GM12878 (cell line): Measurements from ENCODE around the gene JUND. TPM values are rescaled to one million over a fixed set of nuclear protein-coding genes. Genes with fewer than 3 reads are reported as not detected.

Experiments
- ATF7 ChIP-seq: fragments of 450-650 bp; IDR thresholded peaks from 2 replicates; pipeline ENCODE4 v1.6.1; 2016; ENCODE audit warnings: low read depth, mild to moderate bottlenecking
- BACH1 ChIP-seq: fragments of 450-650 bp; IDR thresholded peaks from 2 replicates; pipeline ENCODE4 v1.6.1; 2017; ENCODE audit warnings: mild to moderate bottlenecking, borderline replicate concordance
- BHLHE40 ChIP-seq, 2 experiments: fragments of 450-650 bp in 1 of 2; IDR thresholded peaks; 2 replicates each; pipeline ENCODE4 v1.6.1; 2011 to 2017; ENCODE audit warnings: low read depth in 2 of 2, borderline replicate concordance in 1 of 2, improper control_type of control experiment in 1 of 2, low read length in 1 of 2, mild to moderate bottlenecking in 1 of 2
- DPF2 ChIP-seq: fragments of 450-650 bp; IDR thresholded peaks from 2 replicates; pipeline ENCODE4 v1.6.1; 2017; ENCODE audit warnings: mild to moderate bottlenecking
- EGR1 ChIP-seq, 2 experiments: IDR thresholded peaks; 1 replicate in 1 of 2; 2 replicates in 1 of 2; pipeline ENCODE4 v1.6.1; 2011 to 2012; ENCODE audit warnings: low read depth in 2 of 2, low read length in 2 of 2, borderline replicate concordance in 1 of 2, mild to moderate bottlenecking in 1 of 2, moderate library complexity in 1 of 2
- HDAC2 ChIP-seq: fragments of 200-600 bp; sonication (generic); IDR thresholded peaks from 2 replicates; pipeline ENCODE4 v1.6.1; 2017
- HDGF ChIP-seq: fragments of 450-650 bp; IDR thresholded peaks from 2 replicates; pipeline ENCODE4 v1.6.1; 2016; ENCODE audit warnings: antibody characterized with exemption
- IKZF1 ChIP-seq: fragments of 450-650 bp; conservative IDR thresholded peaks from 2 replicates; pipeline ENCODE4 v1.6.1; 2017; ENCODE audit warnings: antibody characterized with exemption, mild to moderate bottlenecking
- JUNB ChIP-seq: IDR thresholded peaks from 2 replicates; pipeline ENCODE4 v1.6.1; 2016; ENCODE audit warnings: antibody characterized with exemption, mild to moderate bottlenecking
- KLF5 ChIP-seq: fragments of 450-650 bp; IDR thresholded peaks from 2 replicates; pipeline ENCODE4 v1.6.1; 2014; ENCODE audit warnings: mild to moderate bottlenecking; ENCODE audit not compliant: partially characterized antibody
- MTA3 ChIP-seq: IDR thresholded peaks from 2 replicates; pipeline ENCODE4 v1.6.1; 2012; ENCODE audit warnings: low read length, inconsistent platforms, borderline replicate concordance
- NFIC ChIP-seq: IDR thresholded peaks from 2 replicates; pipeline ENCODE4 v1.6.1; 2012; ENCODE audit warnings: low read depth, mild to moderate bottlenecking, inconsistent platforms, low read length, moderate library complexity
- POLR2A ChIP-seq: IDR thresholded peaks from 2 replicates; pipeline ENCODE4 v1.6.1; 2011; ENCODE audit warnings: low read depth, mild to moderate bottlenecking, low read length
- RAD51 ChIP-seq: fragments of 450-650 bp; IDR thresholded peaks from 2 replicates; pipeline ENCODE4 v1.6.1; 2016; ENCODE audit warnings: moderate library complexity, mild to moderate bottlenecking, inconsistent platforms
- SIX5 ChIP-seq: IDR thresholded peaks from 2 replicates; pipeline ENCODE4 v1.6.1; 2011; ENCODE audit warnings: mild to moderate bottlenecking, low read depth, low read length, moderate library complexity; ENCODE audit not compliant: severe bottlenecking
- SMARCA5 ChIP-seq: fragments of 450-650 bp; IDR thresholded peaks from 2 replicates; pipeline ENCODE4 v1.6.1; 2017; ENCODE audit warnings: mild to moderate bottlenecking
- TAF1 ChIP-seq: IDR thresholded peaks from 2 replicates; pipeline ENCODE4 v1.6.1; 2011; ENCODE audit warnings: mild to moderate bottlenecking, low read depth, low read length, borderline replicate concordance
- YY1 ChIP-seq: IDR thresholded peaks from 2 replicates; pipeline ENCODE4 v1.6.1; 2011; ENCODE audit warnings: low read depth, mild to moderate bottlenecking, low read length
- ZBTB4 ChIP-seq: fragments of 450-650 bp; formaldehyde crosslinking; IDR thresholded peaks from 2 replicates; pipeline ENCODE4 v1.4.0; 2022; ENCODE audit warnings: mild to moderate bottlenecking, moderate library complexity
- ZNF217 ChIP-seq: fragments of 450-650 bp; IDR thresholded peaks from 2 replicates; pipeline ENCODE4 v1.6.1; 2017; ENCODE audit warnings: antibody characterized with exemption, mild to moderate bottlenecking
- ZNF274 ChIP-seq: IDR thresholded peaks from one replicate; pipeline ENCODE4 v1.8.0; 2011; ENCODE audit not compliant: insufficient read length, insufficient read depth
- polyA plus RNA-seq, 11 experiments: library from polyadenylated mRNA; depleted of rRNA in 4 of 11; unstranded in 6 of 11; stranded (reverse) in 5 of 11; fragments of >200 nt; fragmentation: Nextera tagmentation in 4 of 11; fragmentation: Illumina TruSeq in 1 of 11; extraction: Ambion mirVana in 4 of 11; extraction: Trizol in 1 of 11; gene quantifications; 1 replicate in 1 of 11; 2 replicates in 10 of 11; pipeline versions ENCODE4 v1.2.1 to v1.2.3, GENCODE V29; 2011 to 2016; ENCODE audit warnings: inconsistent platforms in 2 of 11, missing spikeins in 2 of 11, low read depth in 1 of 11
- total RNA-seq, 4 experiments: library from RNA; depleted of rRNA in 3 of 4; stranded (reverse); fragments of >200 nt in 3 of 4; fragmentation: Illumina TruSeq in 1 of 4; extraction: Trizol in 1 of 4; gene quantifications; 2 replicates each; pipeline versions ENCODE4 v1.2.1 to v1.2.3, GENCODE V29; 2013 to 2021
- TF ChIP-seq, protein P1 (sequence below): IDR thresholded peaks from 2 replicates; pipeline ENCODE4 v1.6.1; 2011; ENCODE audit warnings: borderline replicate concordance, low read depth, mild to moderate bottlenecking, moderate library complexity, low read length; ENCODE audit not compliant: insufficient read depth, poor library complexity, severe bottlenecking
- TF ChIP-seq, protein P2 (sequence below): fragments of 150-350 bp; IDR thresholded peaks from 2 replicates; pipeline ENCODE4 v1.6.1; 2016; ENCODE audit warnings: low read depth, low read length
- TF ChIP-seq, protein P3 (sequence below): IDR thresholded peaks from 2 replicates; pipeline ENCODE4 v1.6.1; 2012; ENCODE audit warnings: low read depth, low read length, improper control_type of control experiment

JUND gene
- total and polyA plus RNA-seq, 10 of the 15 experiments (the other 5 are each of a cell fraction or from before 2014, with no cell fraction given), result 7.4 to 164 (median 18.8) TPM

GRCh38 chr19:18304458-18305310 lies 23.3 kb upstream of the JUND start (continued):
- TF ChIP-seq KLF5, result peak; percentile 45
- TF ChIP-seq BACH1, result peak; percentile 55
- peak; percentile 82 for TF ChIP-seq POLR2A
- peak; percentile 90 for TF ChIP-seq DPF2
- TF ChIP-seq ATF7, result 0 out of 2 replicates have a peak, but pooled peaks have one; percentile 7
- TF ChIP-seq BHLHE40 (IDR thresholded peaks at IDR 0.05; ENCODE audit: borderline replicate concordance in 1 of 2, low read depth in 2 of 2, low read length in 1 of 2), result peak; percentile 87 to 93
- TF ChIP-seq YY1, result 0 out of 2 replicates have a peak, but pooled peaks have one; percentile 62
- TF ChIP-seq HDAC2, result no peak
- no peak for TF ChIP-seq MTA3
- TF ChIP-seq, protein P1, sequence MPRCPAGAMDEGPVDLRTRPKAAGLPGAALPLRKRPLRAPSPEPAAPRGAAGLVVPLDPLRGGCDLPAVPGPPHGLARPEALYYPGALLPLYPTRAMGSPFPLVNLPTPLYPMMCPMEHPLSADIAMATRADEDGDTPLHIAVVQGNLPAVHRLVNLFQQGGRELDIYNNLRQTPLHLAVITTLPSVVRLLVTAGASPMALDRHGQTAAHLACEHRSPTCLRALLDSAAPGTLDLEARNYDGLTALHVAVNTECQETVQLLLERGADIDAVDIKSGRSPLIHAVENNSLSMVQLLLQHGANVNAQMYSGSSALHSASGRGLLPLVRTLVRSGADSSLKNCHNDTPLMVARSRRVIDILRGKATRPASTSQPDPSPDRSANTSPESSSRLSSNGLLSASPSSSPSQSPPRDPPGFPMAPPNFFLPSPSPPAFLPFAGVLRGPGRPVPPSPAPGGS, result peak; percentile 11
- peak in 1 of 2 experiments; percentile 75; a peak in 2 of 3 replicates for TF ChIP-seq EGR1 (IDR thresholded peaks at IDR 0.05; ENCODE audit: borderline replicate concordance in 1 of 2, low read depth in 2 of 2, low read length in 2 of 2)
- TF ChIP-seq, protein P2, sequence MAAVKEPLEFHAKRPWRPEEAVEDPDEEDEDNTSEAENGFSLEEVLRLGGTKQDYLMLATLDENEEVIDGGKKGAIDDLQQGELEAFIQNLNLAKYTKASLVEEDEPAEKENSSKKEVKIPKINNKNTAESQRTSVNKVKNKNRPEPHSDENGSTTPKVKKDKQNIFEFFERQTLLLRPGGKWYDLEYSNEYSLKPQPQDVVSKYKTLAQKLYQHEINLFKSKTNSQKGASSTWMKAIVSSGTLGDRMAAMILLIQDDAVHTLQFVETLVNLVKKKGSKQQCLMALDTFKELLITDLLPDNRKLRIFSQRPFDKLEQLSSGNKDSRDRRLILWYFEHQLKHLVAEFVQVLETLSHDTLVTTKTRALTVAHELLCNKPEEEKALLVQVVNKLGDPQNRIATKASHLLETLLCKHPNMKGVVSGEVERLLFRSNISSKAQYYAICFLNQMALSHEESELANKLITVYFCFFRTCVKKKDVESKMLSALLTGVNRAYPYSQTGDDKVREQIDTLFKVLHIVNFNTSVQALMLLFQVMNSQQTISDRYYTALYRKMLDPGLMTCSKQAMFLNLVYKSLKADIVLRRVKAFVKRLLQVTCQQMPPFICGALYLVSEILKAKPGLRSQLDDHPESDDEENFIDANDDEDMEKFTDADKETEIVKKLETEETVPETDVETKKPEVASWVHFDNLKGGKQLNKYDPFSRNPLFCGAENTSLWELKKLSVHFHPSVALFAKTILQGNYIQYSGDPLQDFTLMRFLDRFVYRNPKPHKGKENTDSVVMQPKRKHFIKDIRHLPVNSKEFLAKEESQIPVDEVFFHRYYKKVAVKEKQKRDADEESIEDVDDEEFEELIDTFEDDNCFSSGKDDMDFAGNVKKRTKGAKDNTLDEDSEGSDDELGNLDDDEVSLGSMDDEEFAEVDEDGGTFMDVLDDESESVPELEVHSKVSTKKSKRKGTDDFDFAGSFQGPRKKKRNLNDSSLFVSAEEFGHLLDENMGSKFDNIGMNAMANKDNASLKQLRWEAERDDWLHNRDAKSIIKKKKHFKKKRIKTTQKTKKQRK, result no peak
- no peak for TF ChIP-seq ZNF217
- peak; percentile 51; the same call in 1 of the 2 replicates for TF ChIP-seq TAF1
- no peak for TF ChIP-seq JUNB
- peak; percentile 86 for TF ChIP-seq HDGF
- TF ChIP-seq IKZF1, result peak; percentile 89
- no peak for TF ChIP-seq ZBTB4 (CRISPR knock-in tag)
- TF ChIP-seq RAD51, result no peak
- TF ChIP-seq, protein P3, sequence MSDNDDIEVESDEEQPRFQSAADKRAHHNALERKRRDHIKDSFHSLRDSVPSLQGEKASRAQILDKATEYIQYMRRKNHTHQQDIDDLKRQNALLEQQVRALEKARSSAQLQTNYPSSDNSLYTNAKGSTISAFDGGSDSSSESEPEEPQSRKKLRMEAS, result no peak
- peak; percentile 48; the same call in 1 of the 2 replicates for TF ChIP-seq NFIC
- TF ChIP-seq ZNF274, result no peak
- TF ChIP-seq SMARCA5, result no peak
- TF ChIP-seq SIX5, result no peak
